Subcutaneous abdominal adipose tissue (tissue), 5 donors: ENCODE data around the gene SRRM5.

Experiments used
- H3K27ac ChIP-seq: one replicate; pipeline ENCODE4 v1.7.0; 2013; ENCODE audit warnings: low read depth, mild to moderate bottlenecking, inconsistent platforms, low read length, moderate library complexity
- H3K27me3 ChIP-seq, 5 donors: one replicate each; pipeline ENCODE4 v1.7.0; 2013; ENCODE audit warnings: low read length in 5 of 5, inconsistent platforms in 1 of 5; ENCODE audit not compliant: control insufficient read depth in 5 of 5, insufficient read depth in 4 of 5
- H3K36me3 ChIP-seq, 5 donors: one replicate each; pipeline ENCODE4 v1.7.0; 2013; ENCODE audit warnings: low read length in 5 of 5; ENCODE audit not compliant: control insufficient read depth in 5 of 5, insufficient read depth in 5 of 5
- H3K4me1 ChIP-seq, 5 donors: one replicate each; pipeline ENCODE4 v1.7.0; 2013; ENCODE audit warnings: low read length in 5 of 5, mild to moderate bottlenecking in 3 of 5, moderate library complexity in 1 of 5; ENCODE audit not compliant: control insufficient read depth in 5 of 5, insufficient read depth in 5 of 5
- H3K4me3 ChIP-seq, 5 donors: one replicate each; pipeline ENCODE4 v1.7.0; 2013; ENCODE audit warnings: low read length in 5 of 5, low read depth in 1 of 5
- H3K9ac ChIP-seq, 5 donors: one replicate each; pipeline ENCODE4 v1.7.0; 2013; ENCODE audit warnings: low read length in 5 of 5, mild to moderate bottlenecking in 4 of 5, moderate library complexity in 3 of 5
- H3K9me3 ChIP-seq, 5 donors: one replicate each; pipeline ENCODE4 v1.7.0; 2013; ENCODE audit warnings: low read length in 5 of 5; ENCODE audit not compliant: control insufficient read depth in 5 of 5
- donor health status: healthy.
- donor health status: healthy.
- donor health status: healthy.
- donor health status: healthy.
- donor health status: healthy.

SRRM5 gene, protein sequence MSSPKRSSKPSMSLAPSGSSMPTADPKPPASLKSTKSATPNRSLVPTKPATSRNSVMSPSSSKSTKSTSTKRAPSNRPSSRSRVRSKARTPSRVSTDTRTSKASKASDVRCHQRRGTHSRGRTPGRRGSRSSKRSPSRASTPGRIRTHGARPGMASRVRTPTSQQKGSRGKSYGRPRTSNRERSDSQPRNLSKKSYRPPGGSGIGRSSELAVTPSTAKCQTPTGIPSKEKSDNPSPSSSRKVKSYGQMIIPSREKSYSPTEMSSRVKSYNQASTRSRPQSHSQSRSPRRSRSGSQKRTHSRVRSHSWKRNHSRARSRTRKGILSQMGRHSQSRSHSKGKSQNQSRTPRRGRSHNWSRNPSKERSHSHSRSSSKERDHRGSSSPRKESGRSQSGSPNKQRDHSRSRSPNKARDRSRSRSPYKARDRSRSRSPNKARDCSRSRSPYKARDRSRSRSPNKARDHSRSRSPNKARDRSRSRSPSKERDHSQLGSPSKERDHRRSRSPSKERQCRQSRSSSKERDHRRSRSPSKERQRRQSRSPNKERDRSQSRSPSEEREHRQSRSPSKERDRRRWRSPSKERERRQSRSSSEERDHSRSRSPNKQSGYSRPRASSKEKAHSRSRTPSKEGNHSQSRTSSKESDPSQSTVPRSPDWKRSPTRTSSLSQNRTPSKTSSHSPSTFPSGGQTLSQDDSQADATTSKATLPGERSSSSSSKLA

DNA sequence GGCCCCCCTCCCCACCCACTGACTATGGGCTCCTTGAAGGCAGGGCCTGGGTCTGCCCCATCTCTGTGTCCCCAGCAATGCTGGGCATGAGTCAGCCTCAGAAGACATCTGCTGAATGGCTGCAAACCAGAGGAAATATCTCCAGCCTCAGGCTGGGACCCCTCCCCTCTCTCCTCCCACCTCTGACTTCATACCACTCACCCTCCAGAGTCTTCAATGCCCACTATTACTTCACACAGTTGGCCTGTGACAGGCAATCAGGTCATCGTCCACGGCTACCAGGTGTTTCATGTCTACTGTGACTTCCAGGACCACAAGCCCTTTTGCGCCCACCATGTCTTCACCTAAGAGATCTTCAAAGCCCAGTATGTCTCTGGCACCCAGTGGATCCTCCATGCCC lies at the start of gene SRRM5:
SRRM5 (plus strand) TSS at position 301 of the 400 bp plus-strand sequence; CDS start at position 335, 34 bp downstream.
- Histone ChIP-seq H3K27ac (no peak within 1 kb of the TSS), H3K4me1 (no peaks in the 10 kb centered on the region), H3K27me3 (no peaks in the 10 kb centered on the region), H3K9ac (no peak within 1 kb of the TSS), H3K9me3 (no peaks in the 10 kb centered on the region), H3K36me3 (peaks cover 2 to 43% (median 34%) of the 10 kb centered on the region in 5 donors), H3K4me3 (no peak within 1 kb of the TSS)

DNA sequence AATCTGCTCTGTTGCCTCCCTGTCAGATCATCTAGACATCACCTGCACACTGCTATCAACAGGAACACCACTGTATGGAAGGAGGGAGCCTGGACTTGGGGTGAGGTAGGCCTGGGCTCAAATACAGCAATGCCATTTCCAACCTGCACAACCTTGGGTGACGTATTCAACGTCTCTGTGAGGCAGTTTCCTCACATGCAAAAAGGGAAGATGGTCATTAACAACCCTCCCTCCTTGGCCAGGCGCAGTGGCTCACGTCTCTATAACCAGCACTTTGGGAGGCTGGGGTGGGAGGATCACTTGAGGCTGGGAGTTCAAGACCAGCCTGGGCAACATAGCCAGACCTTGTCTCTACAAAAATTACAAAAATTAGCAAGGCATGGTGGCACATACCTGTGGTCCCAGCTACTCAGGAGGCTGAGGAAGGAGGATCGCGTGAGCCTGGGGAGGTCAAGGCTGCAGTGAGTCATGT lies 49.6 kb upstream of the SRRM5 start:
- H3K4me1 ChIP-seq: peaks cover 0 to 20% (median 3%) of the 10 kb centered on the region in 5 donors

DNA sequence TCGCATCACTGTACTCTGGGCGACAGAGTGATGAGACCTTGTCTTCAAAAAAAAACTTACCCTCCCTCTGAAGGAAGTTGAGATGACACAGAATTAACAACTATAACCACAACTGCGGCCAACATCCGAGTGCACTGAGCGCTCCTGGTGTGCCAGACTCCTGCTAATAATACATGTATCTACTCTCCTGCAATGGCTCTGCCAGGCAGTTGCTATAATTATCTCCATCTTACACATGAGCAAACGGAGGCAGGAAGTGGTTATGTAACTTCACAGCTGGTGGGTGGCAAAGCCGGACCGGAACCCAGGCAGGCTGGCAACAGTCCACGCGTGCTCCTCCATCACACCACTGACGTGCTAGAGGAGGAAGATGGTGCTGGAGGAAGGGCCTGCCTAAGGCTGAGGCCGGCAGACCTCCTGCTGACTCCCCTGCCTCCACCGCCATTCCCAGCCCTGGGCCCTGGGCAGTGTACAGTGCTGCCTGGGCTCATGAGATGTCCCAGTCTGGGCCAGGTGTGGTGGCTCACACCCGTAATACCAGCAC lies 49.1 kb upstream of the SRRM5 start:
- no peak overlapping the region for H3K9ac ChIP-seq
- peaks cover 0 to 20% (median 3%) of the 10 kb centered on the region in 5 donors for H3K4me1 ChIP-seq
- no peaks in the 10 kb centered on the region for H3K9me3 ChIP-seq
- peaks cover 2 to 38% (median 17%) of the 10 kb centered on the region in 5 donors for H3K36me3 ChIP-seq
- H3K27ac ChIP-seq: peak overlapping the region; percentile 41
- H3K4me3 ChIP-seq: peak overlapping the region in 1 of 5 donors; percentile 34
- no peaks in the 10 kb centered on the region for H3K27me3 ChIP-seq

More for the DNA sequence above, 49.6 kb upstream of the SRRM5 start:
- no peak overlapping the region for H3K27ac ChIP-seq
- no peak overlapping the region for H3K9ac ChIP-seq
- H3K9me3 ChIP-seq: no peaks in the 10 kb centered on the region
- H3K36me3 ChIP-seq: peaks cover 3 to 43% (median 17%) of the 10 kb centered on the region in 5 donors
- H3K27me3 ChIP-seq: no peaks in the 10 kb centered on the region
- no peak overlapping the region for H3K4me3 ChIP-seq

DNA sequence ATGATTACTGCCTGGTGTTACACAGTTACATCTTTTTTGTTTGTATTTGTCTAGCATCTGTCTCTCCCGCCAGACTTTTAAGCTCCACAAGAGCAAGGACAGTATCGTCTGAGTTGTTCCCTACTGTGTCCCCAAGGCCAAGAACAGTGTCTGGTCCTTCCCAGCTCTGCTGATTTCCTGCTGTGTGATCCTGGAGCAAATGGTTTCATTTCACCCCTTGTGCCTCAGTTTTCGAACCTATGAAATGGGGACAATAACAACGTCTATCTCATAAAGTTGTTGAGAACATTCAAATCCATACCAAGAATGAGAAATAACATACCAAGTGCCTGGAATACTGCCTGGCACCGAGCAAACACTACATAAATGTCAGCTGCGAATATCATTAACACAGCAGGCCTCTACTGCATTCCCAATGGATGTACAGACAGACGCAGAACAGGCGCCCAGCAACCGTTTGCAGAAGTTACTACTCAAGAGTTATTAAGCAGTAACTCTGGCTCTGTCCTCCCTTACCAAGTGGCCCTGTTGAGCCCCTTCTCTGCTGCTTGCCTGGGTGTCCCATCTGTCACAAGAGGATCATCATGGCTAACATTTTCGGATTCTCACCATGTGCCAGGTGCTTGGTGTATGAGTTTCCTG lies 48.0 kb upstream of the SRRM5 start:
- H3K4me1 ChIP-seq: peaks cover 0 to 20% (median 3%) of the 10 kb centered on the region in 5 donors
- no peak overlapping the region for H3K9ac ChIP-seq
- no peaks in the 10 kb centered on the region for H3K27me3 ChIP-seq
- peaks cover 0 to 31% (median 17%) of the 10 kb centered on the region in 5 donors for H3K36me3 ChIP-seq
- H3K9me3 ChIP-seq: no peaks in the 10 kb centered on the region
- H3K27ac ChIP-seq: no peak overlapping the region
- H3K4me3 ChIP-seq: no peak overlapping the region

- Histone ChIP-seq H3K4me3 (no peak overlapping the region), H3K27me3 (no peaks in the 10 kb centered on the region), H3K4me1 (peaks cover 0 to 20% (median 3%) of the 10 kb centered on the region in 5 donors), H3K36me3 (peaks cover 0 to 29% (median 16%) of the 10 kb centered on the region in 5 donors), H3K9me3 (no peaks in the 10 kb centered on the region), H3K9ac (no peak overlapping the region), H3K27ac (no peak overlapping the region)
These were observed 47.1 kb upstream of the SRRM5 start for GRCh38 chr19:43564800-43565199.

DNA sequence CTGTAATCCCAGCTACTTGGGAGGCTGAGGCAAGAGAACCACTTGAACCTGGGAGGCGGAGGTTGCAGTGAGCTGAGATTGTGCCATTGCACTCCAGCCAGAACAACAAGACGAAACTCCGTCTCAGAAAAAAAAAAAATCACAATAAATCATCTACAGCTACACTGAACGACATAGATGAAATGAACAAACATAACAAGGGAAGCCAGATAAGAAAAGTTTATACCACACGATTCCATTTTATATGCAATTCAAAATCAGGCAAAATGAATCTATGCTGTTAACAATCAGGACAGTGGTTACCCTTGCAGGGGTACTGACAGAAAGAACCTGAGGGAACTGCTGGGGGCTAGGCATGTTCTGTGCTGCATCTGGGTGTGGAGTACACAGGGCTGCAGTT lies 42.2 kb upstream of the SRRM5 start:
- Histone ChIP-seq H3K27ac (no peak overlapping the region), H3K4me3 (no peak overlapping the region), H3K9me3 (no peaks in the 10 kb centered on the region), H3K4me1 (peaks cover 2 to 11% (median 5%) of the 10 kb centered on the region in 5 donors), H3K36me3 (peaks cover 2 to 17% (median 9%) of the 10 kb centered on the region in 5 donors), H3K9ac (no peak overlapping the region), H3K27me3 (no peaks in the 10 kb centered on the region)

DNA sequence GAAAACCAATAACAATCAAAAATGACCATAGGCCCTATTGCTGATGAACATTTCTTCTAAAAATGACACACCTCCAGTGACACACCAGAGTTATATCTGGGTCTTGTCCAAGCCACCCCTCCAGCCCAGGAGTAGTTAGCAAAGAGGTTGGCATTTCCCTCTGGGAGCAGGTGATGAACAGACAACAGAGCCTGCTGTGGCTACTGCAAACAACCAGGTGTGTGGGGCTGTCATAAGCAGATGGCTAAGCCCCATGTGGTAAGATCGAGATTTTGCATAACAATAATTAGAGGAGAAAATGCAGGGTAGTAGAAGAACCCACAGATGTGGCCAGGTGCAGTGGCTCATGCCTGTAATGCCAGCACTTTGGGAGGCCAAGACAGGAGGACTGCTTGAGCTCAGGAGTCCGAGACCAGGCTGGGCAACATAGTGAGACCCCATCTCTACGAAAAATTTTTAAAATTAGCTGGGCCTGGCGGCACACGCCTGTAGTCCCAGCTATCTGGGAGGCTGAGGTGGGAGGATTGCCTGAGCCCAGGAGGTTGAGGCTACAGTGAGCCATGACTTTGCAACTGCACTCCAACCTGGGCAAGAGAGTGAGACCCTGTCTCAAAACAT lies 41.6 kb upstream of the SRRM5 start:
- no peaks in the 10 kb centered on the region for H3K9me3 ChIP-seq
- H3K27me3 ChIP-seq: no peaks in the 10 kb centered on the region
- no peak overlapping the region for H3K9ac ChIP-seq
- H3K4me3 ChIP-seq: no peak overlapping the region
- H3K27ac ChIP-seq: no peak overlapping the region
- peaks cover 5 to 15% (median 11%) of the 10 kb centered on the region in 5 donors for H3K4me1 ChIP-seq
- peaks cover 2 to 17% (median 9%) of the 10 kb centered on the region in 5 donors for H3K36me3 ChIP-seq

DNA sequence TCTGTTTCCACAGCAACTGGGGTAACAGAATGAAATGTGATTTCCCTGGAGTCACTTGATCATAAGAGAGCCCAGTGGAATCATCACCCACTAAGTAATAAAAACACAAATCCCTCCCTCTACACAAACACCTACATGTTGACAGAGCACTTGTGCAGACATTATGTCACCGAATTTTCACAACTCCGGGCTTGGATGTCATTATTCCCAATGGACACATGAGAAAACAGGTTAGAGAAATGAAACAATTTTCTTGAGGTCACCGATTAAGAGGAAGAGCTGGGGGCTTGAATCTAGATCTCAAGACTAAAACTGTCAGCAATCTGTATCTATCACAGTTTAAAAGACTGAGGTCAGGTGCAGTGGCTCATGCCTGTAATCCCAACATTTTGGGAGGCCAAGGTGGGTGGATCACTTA lies 39.7 kb upstream of the SRRM5 start:
- no peaks in the 10 kb centered on the region for H3K9me3 ChIP-seq
- H3K4me1 ChIP-seq: peaks cover 5 to 22% (median 17%) of the 10 kb centered on the region in 5 donors
- H3K9ac ChIP-seq: peak overlapping the region in 2 of 5 donors; percentile 8 to 17
- H3K36me3 ChIP-seq: peaks cover 2 to 17% (median 9%) of the 10 kb centered on the region in 5 donors
- H3K27me3 ChIP-seq: no peaks in the 10 kb centered on the region
- no peak overlapping the region for H3K27ac ChIP-seq
- no peak overlapping the region for H3K4me3 ChIP-seq

DNA sequence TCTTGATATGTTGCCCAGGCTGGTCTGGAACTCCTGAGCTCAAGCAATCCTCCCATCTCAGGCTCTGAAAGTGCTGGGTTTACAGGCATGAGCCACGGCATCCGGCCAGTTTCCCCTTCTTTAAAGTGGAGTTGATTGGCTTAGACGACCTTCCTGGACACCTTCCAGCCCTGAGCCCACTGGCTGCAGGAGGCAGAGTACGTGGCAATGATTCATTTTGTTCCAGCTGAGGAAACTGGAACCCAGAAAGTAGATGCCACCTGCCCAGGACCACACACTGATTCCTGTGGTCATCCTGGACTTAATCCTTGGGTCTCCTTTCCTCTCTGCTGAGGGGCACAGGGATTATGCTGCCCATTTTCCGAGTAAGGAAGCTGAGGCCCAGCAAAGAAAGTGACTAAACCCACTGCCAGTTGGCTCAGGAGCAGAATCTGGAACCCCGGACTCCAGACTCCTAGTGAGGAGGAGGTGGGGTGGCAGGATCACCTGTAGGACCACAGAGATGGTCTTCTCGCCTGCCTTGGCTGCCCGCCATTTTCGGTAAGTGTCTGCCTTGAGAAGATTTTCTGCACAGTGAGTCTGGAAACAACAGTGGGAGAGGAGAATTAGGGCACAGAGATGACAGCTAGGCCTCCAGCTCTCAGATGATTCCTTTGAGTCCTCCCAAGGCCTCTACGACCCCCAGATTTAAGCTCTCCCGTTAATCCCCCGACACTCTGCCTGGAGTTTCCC lies 37.3 kb upstream of the SRRM5 start:
- Histone ChIP-seq H3K4me3 (peak overlapping the region; percentile 81 to 95 (median 89)), H3K9ac (peak overlapping the region; percentile 89 to 96 (median 93)), H3K36me3 (peaks cover 2 to 17% (median 9%) of the 10 kb centered on the region in 5 donors), H3K27ac (peak overlapping the region; percentile 84), H3K4me1 (peaks cover 5 to 22% (median 17%) of the 10 kb centered on the region in 5 donors), H3K27me3 (no peaks in the 10 kb centered on the region), H3K9me3 (no peaks in the 10 kb centered on the region)
